NCI-H1105 (cell line): Measurements from ENCODE around the gene APBA2.
"Not testable (repeated sequence)": the region's sequence is repeated elsewhere in the genome, so short reads cannot be mapped to it uniquely, and the experiment has no call there.

Experiments used
- DNase-seq: peaks from one replicate; lab custom pipeline; 2025; lab: John Stamatoyannopoulos, UW

Gene APBA2

GRCh38 chr15:29167122-29167521 is 281.3 kb downstream of the APBA2 start:
- DNase-seq, result not testable (repeated sequence)
